Left colon (tissue), 2 donors: ENCODE measurements around the gene MORF4L2. TPM values are rescaled to one million over a fixed set of nuclear protein-coding genes. Genes with fewer than 3 reads are reported as not detected.
"Not testable (repeated sequence)": the region's sequence is repeated elsewhere in the genome, so short reads cannot be mapped to it uniquely, and the experiment has no call there.

Experiments
- ATAC-seq: fragments of 200-7000 bp; cut with Tn5 transposase; one replicate; pipeline ENCODE4 v1.9.1; 2020; ENCODE audit warnings: mild to moderate bottlenecking, moderate library complexity
- DNase-seq, 2 donors: peaks; one replicate each; pipeline ENCODE4 v3.0.0-alpha.2; 2020
- intact Hi-C, 2 donors: fragments of 100-400 bp; cut with DNase I in 1 of 2; cut with micrococcal nuclease in 1 of 2; formaldehyde crosslinking; loops; one replicate each; pipeline versions ENCODE4 v1.11.2 to v1.14.0; 2022; cut with DNase I, micrococcal nuclease
- total RNA-seq, 2 donors: library from RNA; stranded (reverse); fragmentation: NEBNext Ultra II Directional; extraction: Animal tissue kit (Norgen Biotek cat#: 25700); gene quantifications; one replicate each; pipeline ENCODE4 v1.2.1, GENCODE V29; 2021
- donor health status: DM: no; HTN: no; CAD: no.
- donor health status: DM: yes; HTN: yes; CAD: no.

The MORF4L2 gene
- total RNA-seq, 2 donors from 2014 or later, result 168 to 172 TPM

GRCh38 chrX:103687073-103687695 lies 685 bp upstream of the MORF4L2 start:
- ATAC-seq, result peak; percentile 77
- intact Hi-C loops, result no loop called here
- peak; percentile 85 to 91 for DNase-seq

- intact Hi-C loops, result no loop called here
Measured at GRCh38 chrX:103685396-103685795, 1.1 kb downstream of the MORF4L2 start.

GRCh38 chrX:103681443-103681842 lies 5.1 kb downstream of the MORF4L2 start:
- no peak for DNase-seq
- intact Hi-C loops, result no loop called here
- ATAC-seq, result no peak

More at GRCh38 chrX:103685396-103685795, 1.1 kb downstream of the MORF4L2 start:
- ATAC-seq (no peak), DNase-seq (no peak)

GRCh38 chrX:103678199-103678993 lies 8.1 kb downstream of the MORF4L2 start:
- ATAC-seq (no peak), DNase-seq (no peak)
- intact Hi-C loops, result no loop called here

GRCh38 chrX:103674531-103675454 lies 11.7 kb downstream of the MORF4L2 start:
- intact Hi-C loops, result no loop called here
- ATAC-seq, result no peak
- no peak for DNase-seq

- intact Hi-C loops, result no loop called here
- ATAC-seq, result no peak
Measured at GRCh38 chrX:103669745-103670144, 16.8 kb downstream of the MORF4L2 start.

GRCh38 chrX:103666202-103667107 lies 20.0 kb downstream of the MORF4L2 start:
- intact Hi-C loops, result no loop called here
- DNase-seq, result no peak
- no peak for ATAC-seq

More at GRCh38 chrX:103669745-103670144, 16.8 kb downstream of the MORF4L2 start:
- DNase-seq, result no peak

- intact Hi-C loops, result no loop called here
- DNase-seq (peak in 1 of 2 donors; percentile 13), ATAC-seq (no peak)
Measured at GRCh38 chrX:103663981-103664762, 22.3 kb downstream of the MORF4L2 start.

GRCh38 chrX:103659460-103659859 lies 27.0 kb downstream of the MORF4L2 start:
- ATAC-seq, intact Hi-C loops, DNase-seq: not testable (repeated sequence)

- DNase-seq (no peak), ATAC-seq (no peak)
- intact Hi-C loops, result no loop called here
Measured at GRCh38 chrX:103658681-103659433, 27.6 kb downstream of the MORF4L2 start.

GRCh38 chrX:103657066-103657465 lies 29.4 kb downstream of the MORF4L2 start:
- intact Hi-C loops, DNase-seq, ATAC-seq: not testable (repeated sequence)

GRCh38 chrX:103656617-103657016 lies 29.9 kb downstream of the MORF4L2 start:
- ATAC-seq (no peak), DNase-seq (no peak)
- intact Hi-C loops, result no loop called here

GRCh38 chrX:103655230-103656000 lies 31.1 kb downstream of the MORF4L2 start:
- DNase-seq, intact Hi-C loops, ATAC-seq: not testable (repeated sequence)

GRCh38 chrX:103651151-103651773 lies 35.2 kb downstream of the MORF4L2 start:
- DNase-seq (no peak), ATAC-seq (no peak)
- intact Hi-C loops, result no loop called here

- intact Hi-C loops, result no loop called here
- no peak for ATAC-seq
- no peak for DNase-seq
Measured at GRCh38 chrX:103647630-103648029, 38.9 kb downstream of the MORF4L2 start.

- DNase-seq, result no peak
- no peak for ATAC-seq
- intact Hi-C loops, result no loop called here
Measured at GRCh38 chrX:103644125-103644524, 42.4 kb downstream of the MORF4L2 start.
